ENCODE data around the gene MALL.
"Not testable (repeated sequence)": the region's sequence is repeated elsewhere in the genome, so short reads cannot be mapped to it uniquely, and the experiment has no call there.

DNA sequence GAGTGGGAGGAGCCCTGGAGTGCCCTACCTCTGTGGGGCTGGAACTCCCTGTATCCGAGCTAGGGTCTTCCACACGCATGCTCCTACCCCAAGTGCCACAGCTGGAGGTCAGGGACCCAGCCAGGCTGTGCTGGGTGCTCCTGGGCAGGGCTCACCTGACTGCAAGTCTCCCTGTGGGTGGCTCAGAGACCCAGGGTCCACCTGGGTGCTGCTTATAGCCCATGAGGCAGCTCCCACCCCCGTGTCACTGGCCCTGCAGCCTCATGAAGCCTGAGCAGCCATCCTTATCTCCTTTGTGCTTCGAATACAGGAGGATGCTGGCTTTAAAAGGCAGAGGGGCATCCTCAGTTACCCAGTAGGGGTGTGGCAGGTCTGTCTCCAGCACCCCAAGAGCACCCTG, 14.7 kb downstream of the MALL start:
- not testable (repeated sequence) for TF ChIP-seq TAF1, POLR2A, POLR2AphosphoS5 (IDR thresholded peaks at IDR 0.05; ENCODE audit: low read depth, low read length)
